ENCODE results near the gene ARHGAP4. TPM values are rescaled to one million over a fixed set of nuclear protein-coding genes. Genes with fewer than 3 reads are reported as not detected.

Gene ARHGAP4
- total and polyA plus RNA-seq, 11 donors, result 6.8 to 55.8 (median 12.9) TPM

DNA sequence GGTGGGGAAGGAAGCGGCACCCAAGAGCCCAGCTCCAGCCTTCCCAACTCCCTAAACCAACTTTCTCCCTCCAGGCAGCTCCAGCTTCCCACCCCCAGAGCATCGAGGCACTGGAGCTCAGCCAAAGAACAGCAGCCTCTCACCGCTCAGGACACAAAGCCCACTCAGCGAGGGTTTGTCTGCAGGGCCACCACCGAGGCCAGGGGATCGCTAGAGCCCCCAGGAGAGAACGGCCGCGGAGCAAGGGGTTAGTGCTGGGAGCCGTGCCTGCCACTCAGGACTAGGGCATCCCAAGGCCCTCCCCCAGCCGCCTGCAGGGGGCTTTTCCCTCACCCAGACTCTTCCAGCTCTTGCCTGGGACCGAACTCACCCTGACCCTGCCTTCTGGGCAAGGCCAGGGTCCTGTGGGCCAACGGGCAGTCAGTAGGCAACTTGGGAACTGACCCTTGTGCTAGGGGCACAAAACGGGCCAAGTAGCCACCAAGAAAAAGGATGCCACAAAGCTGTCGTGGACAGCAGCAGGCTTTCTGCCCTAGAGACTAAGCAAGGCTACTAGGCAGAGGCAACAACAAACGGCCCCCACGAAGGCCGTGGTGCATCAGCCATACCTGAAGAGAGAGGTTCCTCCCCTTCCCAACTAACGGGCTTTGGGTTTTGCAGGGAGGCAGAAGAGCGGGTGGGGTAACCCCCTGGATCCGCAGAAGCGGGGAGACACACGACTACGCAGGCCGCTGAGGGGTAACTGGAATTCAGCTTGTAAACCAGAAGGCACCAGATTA, 43.2 kb upstream of the ARHGAP4 start:
- ATAC-seq (no peak), DNase-seq (peak in 1 of 5 donors; percentile 27)
- Histone ChIP-seq H3K4me3 (peak overlapping the region in 11 of 12 donors; percentile 84 to 95 (median 90)), H3K36me3 (peaks cover 0 to 5% (median 0%) of the 10 kb centered on the region in 9 donors), H3K27ac (peak overlapping the region in 11 of 12 donors; percentile 16 to 100 (median 83)), H3K9me3 (no peaks in the 10 kb centered on the region), H3K4me1 (peaks cover 0 to 70% (median 41%) of the 10 kb centered on the region in 12 donors), H3K27me3 (peaks cover 0 to 9% (median 0%) of the 10 kb centered on the region in 9 donors)
- no peak for TF ChIP-seq POLR2A (IDR thresholded peaks at IDR 0.05)
- TF ChIP-seq, protein P1, sequence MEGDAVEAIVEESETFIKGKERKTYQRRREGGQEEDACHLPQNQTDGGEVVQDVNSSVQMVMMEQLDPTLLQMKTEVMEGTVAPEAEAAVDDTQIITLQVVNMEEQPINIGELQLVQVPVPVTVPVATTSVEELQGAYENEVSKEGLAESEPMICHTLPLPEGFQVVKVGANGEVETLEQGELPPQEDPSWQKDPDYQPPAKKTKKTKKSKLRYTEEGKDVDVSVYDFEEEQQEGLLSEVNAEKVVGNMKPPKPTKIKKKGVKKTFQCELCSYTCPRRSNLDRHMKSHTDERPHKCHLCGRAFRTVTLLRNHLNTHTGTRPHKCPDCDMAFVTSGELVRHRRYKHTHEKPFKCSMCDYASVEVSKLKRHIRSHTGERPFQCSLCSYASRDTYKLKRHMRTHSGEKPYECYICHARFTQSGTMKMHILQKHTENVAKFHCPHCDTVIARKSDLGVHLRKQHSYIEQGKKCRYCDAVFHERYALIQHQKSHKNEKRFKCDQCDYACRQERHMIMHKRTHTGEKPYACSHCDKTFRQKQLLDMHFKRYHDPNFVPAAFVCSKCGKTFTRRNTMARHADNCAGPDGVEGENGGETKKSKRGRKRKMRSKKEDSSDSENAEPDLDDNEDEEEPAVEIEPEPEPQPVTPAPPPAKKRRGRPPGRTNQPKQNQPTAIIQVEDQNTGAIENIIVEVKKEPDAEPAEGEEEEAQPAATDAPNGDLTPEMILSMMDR (IDR thresholded peaks at IDR 0.05), result no peak
- 15 to 62% (median 35%) methylated on average over 22 to 25 of the region's 25 CpGs for WGBS, 4 donors
- intact Hi-C loops (cut with DNase I), result loop anchor here in 1 of 10 donors (2.0 kb wide), 1 partner anchor 41 kb away; no protein-coding TSS in a partner anchor

DNA sequence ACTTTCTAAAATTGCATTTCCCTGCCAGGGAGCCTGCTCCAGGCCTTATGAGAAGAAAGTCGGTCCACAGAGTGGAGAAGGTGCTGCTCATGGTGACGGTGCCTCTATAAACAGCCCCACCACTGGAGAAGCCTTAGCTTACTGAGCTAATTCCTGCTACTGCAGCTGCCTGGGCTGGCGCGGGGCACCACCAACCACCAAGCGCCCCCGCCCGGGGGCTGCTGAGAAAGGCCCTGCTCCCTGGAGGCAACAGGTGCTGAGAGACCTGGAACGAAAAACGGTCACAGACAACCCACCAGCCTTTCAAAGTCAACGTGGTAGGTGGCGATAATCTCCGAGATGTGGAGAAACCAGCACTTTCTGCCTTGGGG, 42.7 kb upstream of the ARHGAP4 start:
- H3K9me3 ChIP-seq, result no peaks in the 10 kb centered on the region
- peaks cover 0 to 9% (median 0%) of the 10 kb centered on the region in 9 donors for H3K27me3 ChIP-seq
- ATAC-seq (no peak), DNase-seq (peak in 1 of 5 donors; percentile 39)
- TF ChIP-seq, protein P1 (IDR thresholded peaks at IDR 0.05), result peak in 1 of 12 donors; percentile 10
- no peak for TF ChIP-seq POLR2A (IDR thresholded peaks at IDR 0.05)
- H3K27ac ChIP-seq, result peak overlapping the region in 9 of 12 donors; percentile 16 to 100 (median 83)
- peaks cover 0 to 66% (median 38%) of the 10 kb centered on the region in 12 donors for H3K4me1 ChIP-seq
- H3K36me3 ChIP-seq, result peaks cover 0 to 11% (median 1%) of the 10 kb centered on the region in 9 donors
- WGBS, 4 donors, result 20 to 64% (median 41%) methylated on average over 12 of the region's 12 CpGs
- peak overlapping the region in 10 of 12 donors; percentile 12 to 95 (median 90) for H3K4me3 ChIP-seq
- intact Hi-C loops (cut with DNase I), result loop anchor here in 1 of 10 donors (2.0 kb wide), 1 partner anchor 40 kb away; no protein-coding TSS in a partner anchor

DNA sequence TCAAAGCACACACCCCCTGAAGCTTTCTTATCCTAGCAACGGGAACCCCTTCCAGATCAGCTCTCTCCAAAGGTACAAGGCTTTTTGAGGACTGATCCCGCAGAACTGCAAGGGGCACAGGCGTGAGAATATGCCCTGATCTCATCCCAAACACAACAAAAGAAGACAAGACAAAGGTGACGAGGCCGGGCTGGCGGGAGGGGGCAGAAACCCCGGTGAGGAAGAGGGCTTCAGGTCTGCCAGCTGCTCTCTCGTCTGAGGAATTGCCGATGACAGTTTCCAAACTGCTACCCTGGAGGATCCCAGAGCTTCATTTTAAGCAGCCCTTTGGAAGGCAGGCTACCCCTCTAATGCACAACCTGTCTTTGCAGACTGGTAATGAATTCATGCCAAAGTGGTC, 42.2 kb upstream of the ARHGAP4 start:
- H3K27ac ChIP-seq, result peak overlapping the region in 7 of 12 donors; percentile 3 to 100 (median 68)
- peaks cover 0 to 61% (median 36%) of the 10 kb centered on the region in 12 donors for H3K4me1 ChIP-seq
- TF ChIP-seq POLR2A (IDR thresholded peaks at IDR 0.05), result no peak
- TF ChIP-seq, protein P1 (IDR thresholded peaks at IDR 0.05), result no peak
- DNase-seq (no peak), ATAC-seq (no peak)
- intact Hi-C loops (cut with DNase I), result loop anchor here in 1 of 10 donors (2.0 kb wide), 1 partner anchor 39 kb away; no protein-coding TSS in a partner anchor
- 30 to 76% (median 53%) methylated on average over 9 of the region's 9 CpGs for WGBS, 4 donors
- H3K27me3 ChIP-seq, result peaks cover 0 to 9% (median 0%) of the 10 kb centered on the region in 9 donors
- peak overlapping the region in 7 of 12 donors; percentile 12 to 95 (median 90) for H3K4me3 ChIP-seq
- H3K9me3 ChIP-seq, result no peaks in the 10 kb centered on the region
- peaks cover 0 to 16% (median 6%) of the 10 kb centered on the region in 9 donors for H3K36me3 ChIP-seq

Data from heart left ventricle (tissue), 16 donors.